OCI-LY3 (cell line): ENCODE results near the gene NCKAP1.
"Not testable (repeated sequence)": the region's sequence is repeated elsewhere in the genome, so short reads cannot be mapped to it uniquely, and the experiment has no call there.

ENCODE experiments used
- EZH2phosphoT487 ChIP-seq: fragments of 200-600 bp; shearing (Covaris generic); IDR thresholded peaks from 2 replicates; pipeline ENCODE4 v1.6.1; 2018; ENCODE audit warnings: antibody characterized with exemption, mixed run types, low read depth
- TF ChIP-seq, protein P1 (sequence below): fragments of 200-600, 300-600 bp; sonication (generic); IDR thresholded peaks from 2 replicates; pipeline ENCODE4 v1.5.1; 2014; ENCODE audit warnings: antibody characterized with exemption, low read length, low read depth

DNA sequence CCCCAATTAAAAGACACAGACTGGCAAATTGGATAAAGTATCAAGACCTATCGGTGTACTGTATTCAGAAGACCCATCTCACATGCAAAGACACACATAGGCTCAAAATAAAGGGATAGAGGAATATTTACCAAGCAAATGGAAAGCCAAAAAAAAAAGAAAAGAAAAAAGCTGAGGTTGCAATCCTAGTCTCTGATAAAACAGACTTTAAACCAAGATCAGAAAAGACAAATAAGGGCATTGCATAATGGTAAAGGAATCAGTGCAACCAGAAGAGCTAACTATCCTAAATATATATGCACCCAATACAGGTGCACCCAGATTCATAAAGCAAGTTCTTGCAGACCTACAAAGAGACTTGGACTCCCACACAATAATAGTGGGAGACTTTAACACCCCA, 161.6 kb downstream of the NCKAP1 start:
- TF ChIP-seq, protein P1, sequence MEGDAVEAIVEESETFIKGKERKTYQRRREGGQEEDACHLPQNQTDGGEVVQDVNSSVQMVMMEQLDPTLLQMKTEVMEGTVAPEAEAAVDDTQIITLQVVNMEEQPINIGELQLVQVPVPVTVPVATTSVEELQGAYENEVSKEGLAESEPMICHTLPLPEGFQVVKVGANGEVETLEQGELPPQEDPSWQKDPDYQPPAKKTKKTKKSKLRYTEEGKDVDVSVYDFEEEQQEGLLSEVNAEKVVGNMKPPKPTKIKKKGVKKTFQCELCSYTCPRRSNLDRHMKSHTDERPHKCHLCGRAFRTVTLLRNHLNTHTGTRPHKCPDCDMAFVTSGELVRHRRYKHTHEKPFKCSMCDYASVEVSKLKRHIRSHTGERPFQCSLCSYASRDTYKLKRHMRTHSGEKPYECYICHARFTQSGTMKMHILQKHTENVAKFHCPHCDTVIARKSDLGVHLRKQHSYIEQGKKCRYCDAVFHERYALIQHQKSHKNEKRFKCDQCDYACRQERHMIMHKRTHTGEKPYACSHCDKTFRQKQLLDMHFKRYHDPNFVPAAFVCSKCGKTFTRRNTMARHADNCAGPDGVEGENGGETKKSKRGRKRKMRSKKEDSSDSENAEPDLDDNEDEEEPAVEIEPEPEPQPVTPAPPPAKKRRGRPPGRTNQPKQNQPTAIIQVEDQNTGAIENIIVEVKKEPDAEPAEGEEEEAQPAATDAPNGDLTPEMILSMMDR: not testable (repeated sequence)
- not testable (repeated sequence) for TF ChIP-seq EZH2phosphoT487
